Astrocyte of the cerebellum (primary cell): ENCODE results near the gene ETV5.

Source experiments
- DNase-seq: peaks from one replicate; pipeline ENCODE4 v3.0.0-alpha.2; 2011; ENCODE audit warnings: low read depth
- H3K4me3 ChIP-seq: 2 replicates; pipeline ENCODE4 v1.5.1; 2011; ENCODE audit warnings: mild to moderate bottlenecking, low read depth, low read length, moderate library complexity
- CTCF ChIP-seq: IDR thresholded peaks from 2 replicates; pipeline ENCODE4 v1.5.1; 2012; ENCODE audit warnings: low read length, low read depth, moderate library complexity, mild to moderate bottlenecking; ENCODE audit errors: missing control alignments
- in situ Hi-C: cut with HindIII; loops from 2 replicates; pipeline ENCODE4 v1.10.0; 2017; ENCODE audit warnings: low sequenced_read_pairs

The ETV5 gene

GRCh38 chr3:186149319-186149960 lies 40.6 kb upstream of the ETV5 start:
- no peak for TF ChIP-seq CTCF

GRCh38 chr3:186144257-186144656 lies 35.4 kb upstream of the ETV5 start:
- H3K4me3 ChIP-seq: no peak overlapping the region
- TF ChIP-seq CTCF: no peak
- DNase-seq: no peak
- in situ Hi-C loops: no loop called here

More at GRCh38 chr3:186149319-186149960, 40.6 kb upstream of the ETV5 start:
- no peak for DNase-seq
- H3K4me3 ChIP-seq: no peak overlapping the region
- in situ Hi-C loops: no loop called here

GRCh38 chr3:186143250-186143649 lies 34.4 kb upstream of the ETV5 start:
- DNase-seq: no peak
- TF ChIP-seq CTCF: no peak
- in situ Hi-C loops: no loop called here
- no peak overlapping the region for H3K4me3 ChIP-seq

- in situ Hi-C loops: no loop called here
- no peak overlapping the region for H3K4me3 ChIP-seq
- TF ChIP-seq CTCF: no peak
- DNase-seq: no peak
Observed at GRCh38 chr3:186142393-186142932, 33.6 kb upstream of the ETV5 start.

- DNase-seq: no peak
- TF ChIP-seq CTCF: no peak
- H3K4me3 ChIP-seq: no peak overlapping the region
- in situ Hi-C loops: no loop called here
Observed at GRCh38 chr3:186141790-186142189, 32.9 kb upstream of the ETV5 start.

- DNase-seq: no peak
- no peak overlapping the region for H3K4me3 ChIP-seq
- in situ Hi-C loops: no loop called here
- no peak for TF ChIP-seq CTCF
Observed at GRCh38 chr3:186138272-186138981, 29.5 kb upstream of the ETV5 start.
